ENCODE measurements around the gene RELL2.

RELL2 gene

DNA sequence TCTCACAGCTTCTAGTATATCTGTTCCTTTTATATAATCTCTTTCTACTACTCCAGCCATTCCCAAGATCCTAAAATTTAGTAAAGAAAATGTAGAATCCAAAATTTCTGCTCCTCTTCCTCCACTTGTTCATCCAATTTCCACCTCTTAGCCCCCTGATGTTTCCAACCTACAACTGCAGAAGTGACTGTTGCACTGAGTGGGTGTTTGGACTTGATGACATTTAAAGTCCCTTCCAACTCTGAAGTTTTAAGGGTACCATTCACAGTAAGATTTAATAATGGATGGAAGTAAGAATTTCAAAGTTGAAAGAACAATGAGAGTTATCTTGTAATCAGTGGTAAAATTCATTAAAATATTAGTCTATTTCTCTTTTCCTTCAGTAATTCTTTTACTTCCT, 23.5 kb upstream of the RELL2 start:
- no peak for DNase-seq
- H3K27ac Mint-ChIP-seq = peak overlapping the region in 1 of 2 donors; percentile 62
- no peaks in the 10 kb centered on the region for H3K9me3 Mint-ChIP-seq
- H3K27me3 Mint-ChIP-seq = no peaks in the 10 kb centered on the region
- no peak for ATAC-seq
- peaks cover 91% of the 10 kb centered on the region for H3K4me1 Mint-ChIP-seq
- H3K4me3 Mint-ChIP-seq = peak overlapping the region; percentile 55 to 71

DNA sequence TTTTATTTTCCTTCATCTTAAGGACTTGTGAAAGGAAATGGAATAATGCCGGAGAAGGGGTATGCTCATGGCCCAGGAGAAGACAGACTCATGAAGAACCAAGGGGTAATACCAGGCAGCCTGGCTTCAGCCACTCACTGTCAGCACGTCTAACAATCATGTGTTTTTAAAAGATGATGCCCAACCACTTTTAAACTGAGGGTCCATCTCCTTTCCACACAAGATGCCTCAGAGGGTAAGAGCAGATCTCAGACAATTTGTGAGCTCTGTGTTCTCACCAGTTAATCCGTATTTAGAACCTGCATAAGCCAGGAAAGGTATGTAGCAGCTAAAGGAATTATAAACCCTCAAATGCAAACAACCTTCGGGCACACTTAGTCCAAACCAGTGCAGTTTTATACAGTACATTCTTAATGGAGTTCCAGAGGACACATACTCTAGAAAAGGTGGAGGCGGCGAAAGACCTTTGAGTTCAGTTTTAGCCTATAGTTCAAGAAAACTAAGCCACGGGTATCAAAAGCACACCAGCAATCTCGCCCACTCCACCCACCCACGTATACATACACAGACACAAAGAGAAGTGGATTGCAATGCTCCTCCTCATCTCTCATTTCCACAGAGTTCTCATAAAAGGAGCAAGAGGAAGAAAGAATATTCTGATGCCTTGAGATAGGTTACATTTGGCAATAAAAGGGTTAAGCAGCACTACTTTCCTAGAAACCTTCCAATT, 20.6 kb upstream of the RELL2 start:
- Mint-ChIP-seq H3K27ac (peak overlapping the region; percentile 57 to 64), H3K4me3 (peak overlapping the region; percentile 86 to 99), H3K4me1 (peaks cover 75% of the 10 kb centered on the region), H3K9me3 (no peaks in the 10 kb centered on the region), H3K27me3 (no peaks in the 10 kb centered on the region)
- ATAC-seq = no peak
- no peak for DNase-seq

DNA sequence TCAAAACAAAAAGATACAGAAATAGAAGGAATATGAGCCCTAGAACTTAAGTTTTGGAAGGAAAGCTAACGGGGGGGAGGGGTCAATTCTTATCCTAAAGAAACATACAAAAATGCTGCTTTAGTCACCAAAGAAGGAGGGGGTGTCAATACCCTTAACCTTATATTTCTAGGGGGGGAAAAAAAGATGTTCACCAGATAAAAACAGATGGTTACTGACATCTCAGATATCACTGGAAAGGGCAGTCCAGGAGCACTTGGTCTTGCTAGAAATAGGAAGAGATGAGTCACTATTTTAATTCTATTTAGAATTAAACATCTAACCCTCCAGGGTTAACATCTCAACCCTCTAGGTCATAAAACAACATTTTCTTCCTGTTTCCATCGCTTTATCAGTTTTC, 19.7 kb upstream of the RELL2 start:
- peak overlapping the region; percentile 86 to 99 for H3K4me3 Mint-ChIP-seq
- peaks cover 75% of the 10 kb centered on the region for H3K4me1 Mint-ChIP-seq
- DNase-seq (no peak), ATAC-seq (no peak)
- H3K27ac Mint-ChIP-seq = peak overlapping the region; percentile 48 to 55
- no peaks in the 10 kb centered on the region for H3K9me3 Mint-ChIP-seq
- no peaks in the 10 kb centered on the region for H3K27me3 Mint-ChIP-seq

DNA sequence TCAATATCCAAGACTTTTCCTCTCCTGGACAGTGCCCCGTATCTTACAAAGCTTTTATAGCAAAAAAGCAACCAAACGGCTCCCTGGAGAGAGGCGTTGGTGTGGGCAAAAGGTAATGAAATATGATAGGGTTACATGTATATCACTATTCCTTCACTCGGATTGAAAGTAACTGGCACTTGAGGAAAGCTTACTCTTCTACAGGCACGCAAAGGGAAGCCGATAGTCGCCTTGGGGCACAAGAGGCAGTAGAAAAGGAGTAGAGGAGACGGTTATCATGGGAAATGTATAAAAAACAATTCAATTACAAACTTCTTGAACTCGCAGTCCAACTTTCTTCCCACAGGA, 19.1 kb upstream of the RELL2 start:
- H3K27me3 Mint-ChIP-seq = no peaks in the 10 kb centered on the region
- peak overlapping the region; percentile 88 to 99 for H3K27ac Mint-ChIP-seq
- ATAC-seq (no peak), DNase-seq (no peak)
- H3K4me3 Mint-ChIP-seq = peak overlapping the region; percentile 86 to 99
- no peaks in the 10 kb centered on the region for H3K9me3 Mint-ChIP-seq
- peaks cover 75% of the 10 kb centered on the region for H3K4me1 Mint-ChIP-seq

DNA sequence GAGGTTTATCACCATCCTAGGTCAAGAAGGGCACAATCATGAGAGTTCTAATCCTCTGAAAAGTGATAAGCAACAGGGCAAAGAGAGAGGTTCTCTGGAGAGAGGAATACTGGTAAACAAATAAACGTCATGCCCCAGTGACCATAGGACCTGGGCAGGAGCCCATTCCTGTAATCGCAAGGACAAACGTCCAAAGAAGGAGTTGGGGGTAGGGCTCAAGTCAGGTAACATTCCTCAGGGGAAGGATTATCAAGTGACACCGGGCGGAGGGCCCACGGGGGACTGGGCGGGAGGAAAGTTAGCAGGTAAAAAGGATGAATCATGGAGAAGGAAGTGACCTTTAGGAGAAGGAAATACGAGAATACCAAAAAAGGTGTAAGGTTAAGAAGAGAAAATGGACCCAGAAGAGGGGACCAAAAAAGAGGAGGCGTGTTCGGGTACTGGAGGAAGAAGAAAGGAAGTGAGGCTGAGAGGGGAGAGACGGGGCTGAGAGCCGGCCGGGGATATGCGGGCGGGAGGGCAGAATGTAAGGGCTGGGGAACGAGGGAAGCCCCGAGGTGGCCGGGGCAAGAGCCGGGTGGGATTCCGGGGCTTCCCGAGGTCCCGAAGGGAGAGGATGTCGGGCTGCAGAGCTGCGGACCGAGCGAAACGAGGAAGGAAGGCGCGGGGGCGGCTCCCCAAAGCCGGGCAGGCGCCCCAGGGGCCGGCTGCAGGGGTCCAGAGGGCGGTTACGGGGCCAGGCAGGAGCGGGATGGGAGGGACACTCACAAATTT, 18.6 kb upstream of the RELL2 start:
- peak; percentile 68 to 73 for DNase-seq
- ATAC-seq = peak; percentile 64
- peaks cover 75% of the 10 kb centered on the region for H3K4me1 Mint-ChIP-seq

DNA sequence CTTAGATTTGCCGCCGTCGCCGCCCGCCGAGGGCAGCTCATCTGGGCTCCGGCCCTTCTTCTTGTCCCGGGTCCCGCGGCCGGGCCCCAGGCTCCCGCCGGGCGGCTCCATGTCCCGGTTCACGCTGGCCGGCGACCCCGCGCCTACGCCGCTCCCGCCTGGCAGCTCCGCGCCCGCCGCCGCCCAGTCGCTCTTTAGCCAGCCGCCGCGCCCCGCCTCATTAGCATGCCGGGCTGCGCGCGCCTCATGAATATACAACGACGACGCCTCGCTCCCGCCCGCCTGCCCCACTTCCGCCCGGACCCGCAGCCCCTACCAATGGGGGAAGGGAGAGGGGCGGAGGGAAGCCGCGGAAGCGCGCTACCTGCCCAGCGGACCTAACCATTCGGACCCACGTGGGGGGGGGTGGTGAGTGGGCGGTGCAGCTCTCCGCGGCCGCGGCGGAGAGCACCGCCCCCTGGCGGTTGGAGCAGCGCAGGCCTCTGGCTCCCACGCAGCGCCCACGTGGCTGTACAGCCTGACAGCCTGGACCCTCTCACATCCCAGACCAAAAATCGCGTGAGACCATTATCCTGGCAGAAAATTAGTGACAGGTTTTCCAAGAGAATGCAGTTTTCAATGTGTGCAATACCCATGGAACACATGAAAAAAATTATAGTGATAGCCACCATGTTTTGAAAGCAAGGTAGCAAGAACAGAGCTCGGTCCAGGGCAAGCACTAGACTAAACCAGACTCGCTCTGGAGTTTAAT, 17.8 kb upstream of the RELL2 start, which contains the start of gene DIAPH1:
DIAPH1 (minus strand) TSS at position 197 of the 751 bp plus-strand sequence; CDS start at position 111, 86 bp downstream.
- H3K27ac Mint-ChIP-seq = peak within 1 kb of the TSS; percentile 88 to 99
- H3K4me1 Mint-ChIP-seq = peaks cover 75% of the 10 kb centered on the region

More for the DNA sequence above, 18.6 kb upstream of the RELL2 start:
- Mint-ChIP-seq H3K9me3 (no peaks in the 10 kb centered on the region), H3K4me3 (peak overlapping the region; percentile 86 to 99), H3K27ac (peak overlapping the region; percentile 88 to 99), H3K27me3 (no peaks in the 10 kb centered on the region)

DNA sequence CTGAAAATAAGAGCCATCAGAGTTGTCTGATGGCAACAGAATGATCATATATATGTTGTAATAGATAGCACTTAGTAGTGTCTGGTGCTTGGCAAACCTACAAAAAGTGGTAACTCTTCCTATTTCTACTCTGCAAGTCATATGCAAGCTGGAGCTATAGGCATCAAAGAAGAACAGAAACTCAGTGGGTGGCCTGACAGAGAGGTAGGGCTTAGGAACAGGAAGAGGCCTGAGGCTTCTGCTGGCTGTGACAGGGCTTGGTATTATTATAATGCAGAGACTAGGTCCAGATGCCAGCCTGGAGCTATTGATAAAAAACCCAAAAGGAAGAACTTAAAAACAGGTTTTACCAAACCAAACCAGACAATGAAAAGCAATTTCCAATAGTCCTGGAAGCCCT, 13.6 kb upstream of the RELL2 start:
- peak overlapping the region; percentile 39 to 40 for H3K4me3 Mint-ChIP-seq
- peak; percentile 21 to 34 for DNase-seq
- peaks cover 46% of the 10 kb centered on the region for H3K4me1 Mint-ChIP-seq
- H3K9me3 Mint-ChIP-seq = no peaks in the 10 kb centered on the region
- no peaks in the 10 kb centered on the region for H3K27me3 Mint-ChIP-seq
- H3K27ac Mint-ChIP-seq = peak overlapping the region; percentile 84 to 88
- peak; percentile 55 for ATAC-seq

More for the DNA sequence above, 17.8 kb upstream of the RELL2 start, which contains the start of gene DIAPH1:
- Mint-ChIP-seq H3K4me3 (peak within 1 kb of the TSS; percentile 86 to 99), H3K9me3 (no peaks in the 10 kb centered on the region), H3K27me3 (no peaks in the 10 kb centered on the region)
- DNase-seq = peak; percentile 97 to 98
- peak; percentile 92 for ATAC-seq

DNA sequence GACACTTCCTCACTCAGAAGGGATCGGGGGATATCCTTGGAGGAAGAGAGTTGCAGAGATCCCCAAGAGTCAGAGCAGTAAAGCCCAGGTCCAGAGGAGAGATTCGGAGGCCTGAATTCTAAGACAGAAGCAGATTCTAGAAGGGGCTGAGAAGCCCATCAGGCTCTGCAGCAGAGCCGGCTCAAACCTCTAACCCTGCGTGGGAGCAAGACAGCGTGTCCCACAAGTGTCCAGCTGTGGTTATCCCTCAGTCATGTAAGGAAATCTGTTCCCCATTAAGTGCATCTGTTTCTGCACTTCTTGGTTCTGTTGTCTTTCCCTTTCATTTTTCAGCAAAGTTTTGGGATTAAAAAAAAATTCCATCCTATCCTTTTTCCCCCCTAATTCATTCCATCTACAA, 13.2 kb upstream of the RELL2 start:
- H3K4me3 Mint-ChIP-seq = peak overlapping the region in 1 of 2 donors; percentile 39
- H3K27me3 Mint-ChIP-seq = no peaks in the 10 kb centered on the region
- no peaks in the 10 kb centered on the region for H3K9me3 Mint-ChIP-seq
- H3K4me1 Mint-ChIP-seq = peaks cover 46% of the 10 kb centered on the region
- DNase-seq = no peak
- ATAC-seq = no peak
- peak overlapping the region; percentile 84 to 88 for H3K27ac Mint-ChIP-seq

DNA sequence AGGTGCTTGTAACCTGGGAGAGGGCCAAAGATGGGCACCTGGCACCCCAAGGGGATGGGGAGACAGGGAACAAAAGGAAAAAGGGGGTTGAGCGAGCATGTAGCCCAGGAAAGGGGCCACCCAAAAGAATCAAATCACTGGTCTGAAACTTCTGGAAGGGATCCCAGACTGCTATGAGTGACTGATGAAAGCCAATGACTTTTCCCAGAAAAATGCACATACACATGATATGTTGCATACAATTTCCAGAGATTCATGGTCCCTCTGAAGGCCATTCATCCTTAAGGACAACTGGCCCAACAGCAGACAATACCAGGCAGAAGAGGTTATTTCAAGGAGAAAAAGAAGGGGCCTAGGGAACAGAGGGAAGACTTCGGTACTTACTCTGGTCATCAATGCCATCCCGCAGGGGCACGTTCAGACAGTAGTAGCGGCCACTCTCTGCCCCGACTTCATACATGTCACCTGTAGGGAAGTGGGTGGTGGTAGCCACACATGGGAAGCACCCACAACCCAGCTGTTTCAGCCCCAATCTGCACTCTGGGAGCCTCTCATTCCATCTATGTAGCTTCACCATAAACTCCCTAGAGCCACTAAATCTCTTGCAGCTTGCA, 8.5 kb upstream of the RELL2 start:
- no peak for DNase-seq
- Mint-ChIP-seq H3K27me3 (no peaks in the 10 kb centered on the region), H3K4me1 (peaks cover 14% of the 10 kb centered on the region), H3K9me3 (no peaks in the 10 kb centered on the region), H3K27ac (no peak overlapping the region), H3K4me3 (no peak overlapping the region)
- no peak for ATAC-seq

DNA sequence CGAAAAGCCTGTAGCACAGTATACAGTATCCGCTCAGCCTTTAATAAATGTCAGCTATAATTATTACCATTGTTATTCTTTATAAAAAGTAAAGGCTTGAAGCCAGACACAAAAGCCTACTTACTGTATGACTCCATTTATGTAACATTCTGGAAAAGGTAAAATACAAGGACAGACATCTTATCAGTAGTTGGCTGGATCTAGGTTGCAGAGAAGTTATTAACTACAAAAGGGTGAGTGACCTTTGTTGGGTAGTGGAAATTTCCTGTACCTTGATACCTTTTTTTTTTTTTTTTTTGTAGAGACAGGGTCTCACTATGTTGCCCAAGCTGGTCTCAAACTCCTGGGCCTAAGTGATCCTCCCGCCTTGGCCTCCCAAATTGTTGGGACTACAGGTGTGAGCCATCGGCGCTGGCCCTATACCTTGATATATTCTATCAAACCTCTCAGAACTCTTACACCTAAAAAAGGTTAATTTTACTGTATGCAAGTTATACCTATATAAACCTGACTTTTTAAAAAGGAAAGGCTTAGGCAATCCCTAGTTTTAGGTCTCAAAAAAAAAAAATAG, 6.1 kb upstream of the RELL2 start:
- H3K4me1 Mint-ChIP-seq = peaks cover 25% of the 10 kb centered on the region
- ATAC-seq (no peak), DNase-seq (no peak)
- no peaks in the 10 kb centered on the region for H3K27me3 Mint-ChIP-seq
- no peak overlapping the region for H3K4me3 Mint-ChIP-seq
- H3K27ac Mint-ChIP-seq = no peak overlapping the region
- H3K9me3 Mint-ChIP-seq = no peaks in the 10 kb centered on the region

DNA sequence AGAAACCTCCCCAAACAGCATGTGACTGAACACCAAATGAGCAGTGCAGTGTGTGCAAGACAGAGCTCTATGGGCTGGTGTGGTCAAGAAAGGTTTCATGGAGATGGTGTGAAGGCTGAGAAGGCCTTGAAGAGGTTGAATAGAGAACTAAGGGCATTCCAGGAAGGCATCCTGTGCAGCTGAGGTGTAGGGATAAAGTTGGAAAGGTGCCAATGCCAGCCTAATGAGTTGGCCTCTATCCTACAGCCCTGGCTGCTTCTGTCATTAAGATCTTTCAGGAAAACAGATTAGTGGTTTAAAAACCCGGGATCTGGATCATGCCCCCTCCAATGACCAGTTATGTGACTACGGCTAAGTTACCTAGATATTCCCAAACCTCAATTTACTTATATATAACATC, 4.1 kb upstream of the RELL2 start:
- Mint-ChIP-seq H3K27me3 (no peaks in the 10 kb centered on the region), H3K4me1 (peaks cover 30% of the 10 kb centered on the region), H3K9me3 (no peaks in the 10 kb centered on the region), H3K4me3 (no peak overlapping the region), H3K27ac (no peak overlapping the region)
- ATAC-seq (no peak), DNase-seq (no peak)

DNA sequence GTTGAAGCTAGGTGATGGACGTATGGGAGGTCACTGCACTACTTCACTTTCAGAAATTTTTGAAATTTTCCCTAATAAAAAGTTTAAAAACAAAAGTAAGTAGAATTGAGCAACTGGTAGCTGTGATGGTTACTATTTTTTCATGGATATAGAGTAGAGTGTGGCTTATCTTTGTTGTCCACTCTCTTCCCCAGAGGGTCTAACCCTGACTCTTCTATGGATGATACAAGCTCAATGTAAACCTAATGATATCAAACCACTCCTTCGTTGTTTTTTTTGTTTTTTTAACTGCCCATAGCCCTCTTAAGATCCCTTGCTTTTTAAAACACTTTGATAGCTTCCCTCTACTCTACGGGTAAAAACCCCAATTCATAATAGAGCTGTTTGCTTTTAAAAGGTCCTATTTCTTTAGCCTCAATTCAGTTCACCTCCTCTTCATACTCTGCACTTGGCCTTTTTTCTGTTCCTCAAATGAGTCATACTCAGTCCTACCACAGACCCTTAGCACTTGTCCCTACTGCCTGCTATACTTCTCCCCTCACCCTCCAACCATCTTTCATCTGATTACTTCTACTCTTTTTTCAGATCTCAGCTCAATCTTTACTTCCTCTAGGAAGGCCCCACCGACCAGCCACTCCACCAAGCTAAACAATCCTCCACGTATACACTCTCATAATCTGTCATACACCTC, 2.8 kb upstream of the RELL2 start:
- Mint-ChIP-seq H3K27me3 (no peaks in the 10 kb centered on the region), H3K27ac (no peak overlapping the region), H3K4me1 (peaks cover 36% of the 10 kb centered on the region), H3K4me3 (peak overlapping the region; percentile 1 to 50), H3K9me3 (no peaks in the 10 kb centered on the region)
- ATAC-seq (no peak), DNase-seq (no peak)

DNA sequence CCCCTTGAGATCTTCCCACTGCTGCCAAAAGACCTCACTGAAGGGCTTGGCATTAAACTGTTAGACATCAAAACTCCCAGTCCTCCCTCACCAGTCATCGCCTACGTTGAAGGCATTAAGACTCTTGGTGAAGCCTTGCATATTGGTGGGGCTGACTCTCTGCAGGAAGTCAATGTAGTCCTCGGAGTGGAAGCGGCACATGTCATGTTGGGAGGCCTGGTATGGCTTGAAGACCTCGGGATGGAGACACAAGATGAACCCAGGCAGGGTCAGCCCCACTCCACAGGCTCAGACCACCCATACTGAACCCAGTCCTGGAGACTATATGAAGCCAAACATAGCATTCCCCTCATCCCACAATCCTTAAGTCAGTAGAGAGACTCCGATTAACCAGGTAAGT, 2.1 kb upstream of the RELL2 start:
- Mint-ChIP-seq H3K27ac (no peak overlapping the region), H3K27me3 (no peaks in the 10 kb centered on the region), H3K4me1 (peaks cover 38% of the 10 kb centered on the region), H3K9me3 (no peaks in the 10 kb centered on the region), H3K4me3 (peak overlapping the region; percentile 97 to 100)
- DNase-seq = no peak
- ATAC-seq = no peak

DNA sequence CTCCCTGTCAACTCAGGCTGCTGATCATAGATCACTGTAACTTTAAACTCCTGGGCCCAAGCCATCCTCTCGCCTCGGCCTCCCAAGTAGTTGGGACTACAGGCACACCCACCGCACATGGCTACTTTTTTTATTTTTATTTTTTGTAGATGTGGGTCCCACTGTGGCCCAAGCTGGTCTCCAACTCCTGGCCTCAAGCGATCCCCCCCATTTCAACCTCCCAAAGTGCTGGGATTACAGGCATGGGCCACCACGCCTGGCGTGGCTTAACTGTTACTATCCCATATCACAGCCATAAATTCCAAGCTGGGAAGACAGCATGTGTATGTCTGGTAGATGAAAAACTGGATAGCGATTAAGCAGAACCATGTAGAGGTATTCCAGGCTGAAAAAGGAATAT, 1.2 kb upstream of the RELL2 start:
- no peak for ATAC-seq
- peaks cover 42% of the 10 kb centered on the region for H3K4me1 Mint-ChIP-seq
- H3K27ac Mint-ChIP-seq = peak overlapping the region in 1 of 2 donors; percentile 78
- H3K9me3 Mint-ChIP-seq = no peaks in the 10 kb centered on the region
- H3K27me3 Mint-ChIP-seq = no peaks in the 10 kb centered on the region
- no peak for DNase-seq
- H3K4me3 Mint-ChIP-seq = peak overlapping the region; percentile 97 to 100

DNA sequence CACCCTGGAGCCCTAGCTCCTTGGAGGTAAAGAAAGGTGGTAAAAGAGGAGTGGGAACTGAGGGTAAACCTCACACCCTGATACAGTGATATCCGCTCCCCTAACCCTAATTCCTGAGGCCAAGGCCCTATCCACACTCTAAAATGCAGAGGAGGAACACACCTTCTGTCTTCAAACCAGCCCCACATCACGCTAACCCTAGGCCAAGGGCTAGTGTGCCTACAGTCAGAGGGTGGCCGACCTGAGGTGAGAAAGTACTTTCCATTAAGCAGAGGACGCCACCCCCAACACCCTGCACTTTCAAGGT, 738 bp upstream of the RELL2 start:
- H3K27ac Mint-ChIP-seq = peak overlapping the region; percentile 78 to 92
- DNase-seq (no peak), ATAC-seq (no peak)
- H3K27me3 Mint-ChIP-seq = no peaks in the 10 kb centered on the region
- H3K4me3 Mint-ChIP-seq = peak overlapping the region; percentile 97 to 100
- peaks cover 46% of the 10 kb centered on the region for H3K4me1 Mint-ChIP-seq
- H3K9me3 Mint-ChIP-seq = no peaks in the 10 kb centered on the region
